GM12878 (cell line): ENCODE data around the gene GARS1. TPM values are rescaled to one million over a fixed set of nuclear protein-coding genes. Genes with fewer than 3 reads are reported as not detected.

ENCODE experiments used
- ATAC-seq: fragments of 200-7000 bp; cut with Tn5 transposase; 3 replicates; pipeline ENCODE4 v1.9.1; 2020; ENCODE audit warnings: mild to moderate bottlenecking, moderate library complexity
- BruUV-seq: library from RNA; stranded (reverse); fragments of 400-500 nt; replicated peaks from 2 replicates; lab custom pipeline; 2021; lab: Mats Ljungman, UMichigan
- CTCF ChIA-PET: fragments of 300-600 bp; sonication (Branson Sonifier 250); formaldehyde crosslinking; extraction: SDS; loops from one replicate; lab custom pipeline; 2021; ENCODE audit warnings: inconsistent platforms; lab: Yijun Ruan, JAX
- POLR2A ChIA-PET: fragments of 350-600 bp; formaldehyde crosslinking; extraction: SDS; loops from one replicate; lab custom pipeline; 2021; ENCODE audit warnings: inconsistent platforms; lab: Charles Lee
- RAD21 ChIA-PET: fragments of 300-600 bp; sonication (Branson Sonifier 250); formaldehyde crosslinking; loops from one replicate; lab custom pipeline; 2023; ENCODE audit warnings: antibody characterized with exemption; ENCODE audit not compliant: unreplicated experiment; lab: Charles Lee
- SMC1A ChIA-PET: fragments of 300-600 bp; sonication (Branson Sonifier 250); formaldehyde crosslinking; loops from one replicate; lab custom pipeline; 2023; ENCODE audit not compliant: unreplicated experiment, uncharacterized antibody; lab: Charles Lee
- DNase-seq: peaks from one replicate; pipeline ENCODE4 v3.0.0-alpha.2; 2011; ENCODE audit warnings: low read depth, low spot score
- FAIRE-seq: peaks from 3 replicates; lab custom pipeline; 2011; peaks lifted over from hg19 to GRCh38; lab: Jason Lieb, UNC
- H2AFZ ChIP-seq: 2 replicates; pipeline ENCODE4 v1.6.0; 2011; ENCODE audit warnings: low read depth, low read length, control low read depth; ENCODE audit not compliant: control insufficient read depth
- H3K27ac ChIP-seq: 2 replicates; pipeline ENCODE4 v1.5.1; 2011; ENCODE audit warnings: control low read depth; ENCODE audit not compliant: control insufficient read depth, insufficient read depth
- H3K27me3 ChIP-seq, 2 experiments: replicated peaks in 1 of 2; 2 replicates each; pipeline versions ENCODE4 v1.6.0 to v1.6.1; 2011; ENCODE audit warnings: low read length in 1 of 2; ENCODE audit not compliant: control insufficient read depth in 2 of 2, insufficient read depth in 2 of 2
- H3K36me3 ChIP-seq, 2 experiments: 2 replicates each; pipeline ENCODE4 v1.5.1; 2011; ENCODE audit warnings: low read length in 1 of 2; ENCODE audit not compliant: control insufficient read depth in 2 of 2, insufficient read depth in 2 of 2
- H3K4me1 ChIP-seq: 2 replicates; pipeline ENCODE4 v1.6.1; 2011; ENCODE audit warnings: mild to moderate bottlenecking, low read length, moderate library complexity, mixed read lengths; ENCODE audit not compliant: control insufficient read depth, insufficient read depth
- H3K4me2 ChIP-seq: 2 replicates; pipeline ENCODE4 v1.6.0; 2011; ENCODE audit warnings: control low read depth; ENCODE audit not compliant: control insufficient read depth, insufficient read depth
- H3K4me3 ChIP-seq: fragments of 200-600 bp; sonication (generic); 2 replicates; pipeline ENCODE4 v1.5.1; 2016
- H3K79me2 ChIP-seq: 2 replicates; pipeline ENCODE4 v1.6.0; 2011; ENCODE audit warnings: low read length; ENCODE audit not compliant: control insufficient read depth, insufficient read depth
- H3K9ac ChIP-seq: 2 replicates; pipeline ENCODE4 v1.8.0; 2011; ENCODE audit warnings: low read length, control low read depth, mixed read lengths; ENCODE audit not compliant: control insufficient read depth, insufficient read depth
- H3K9me3 ChIP-seq: replicated peaks from 3 replicates; pipeline ENCODE4 v1.5.1; 2011; ENCODE audit warnings: mild to moderate bottlenecking, low read length; ENCODE audit not compliant: control insufficient read depth, insufficient read depth
- H4K20me1 ChIP-seq: 2 replicates; pipeline ENCODE4 v1.6.0; 2011; ENCODE audit not compliant: control insufficient read depth, insufficient read depth
- ATF7 ChIP-seq: fragments of 450-650 bp; IDR thresholded peaks from 2 replicates; pipeline ENCODE4 v1.6.1; 2016; ENCODE audit warnings: low read depth, mild to moderate bottlenecking
- CHD1 ChIP-seq: IDR thresholded peaks from 2 replicates; pipeline ENCODE4 v1.6.1; 2012; ENCODE audit warnings: low read depth, low read length, improper control_type of control experiment
- EP300 ChIP-seq, 2 experiments: fragments of 150-350 bp in 1 of 2; IDR thresholded peaks; 2 replicates each; pipeline ENCODE4 v1.6.1; 2011 to 2012; ENCODE audit warnings: low read depth in 2 of 2, low read length in 2 of 2, borderline replicate concordance in 1 of 2, improper control_type of control experiment in 1 of 2, inconsistent platforms in 1 of 2; ENCODE audit not compliant: control insufficient read depth in 1 of 2
- ETV6 ChIP-seq, 2 experiments: fragments of 450-650 bp in 1 of 2; IDR thresholded peaks in 1 of 2; conservative IDR thresholded peaks in 1 of 2; 2 replicates each; pipeline ENCODE4 v1.6.1; 2014; ENCODE audit warnings: antibody characterized with exemption in 1 of 2, borderline replicate concordance in 1 of 2, low read depth in 1 of 2, mild to moderate bottlenecking in 1 of 2, moderate library complexity in 1 of 2
- LARP7 ChIP-seq: fragments of 450-650 bp; IDR thresholded peaks from 2 replicates; pipeline ENCODE4 v1.6.1; 2017; ENCODE audit warnings: mild to moderate bottlenecking
- NR2C1 ChIP-seq: fragments of 450-650 bp; IDR thresholded peaks from 2 replicates; pipeline ENCODE4 v1.6.1; 2017; ENCODE audit warnings: antibody characterized with exemption, mild to moderate bottlenecking, moderate library complexity
- NR2C2 ChIP-seq: IDR thresholded peaks from 2 replicates; pipeline ENCODE4 v1.6.1; 2011; ENCODE audit warnings: borderline replicate concordance, low read depth; ENCODE audit not compliant: control insufficient read depth, insufficient read length
- RAD21 ChIP-seq: IDR thresholded peaks from 2 replicates; pipeline ENCODE4 v1.6.1; 2011; ENCODE audit warnings: mild to moderate bottlenecking, low read depth, low read length, moderate library complexity; ENCODE audit not compliant: insufficient read depth
- SUPT20H ChIP-seq: IDR thresholded peaks from 2 replicates; pipeline ENCODE4 v1.6.1; 2011; ENCODE audit warnings: low read depth, mild to moderate bottlenecking, low read length, moderate library complexity, borderline replicate concordance; ENCODE audit not compliant: control insufficient read depth
- ZNF217 ChIP-seq: fragments of 450-650 bp; IDR thresholded peaks from 2 replicates; pipeline ENCODE4 v1.6.1; 2017; ENCODE audit warnings: antibody characterized with exemption, mild to moderate bottlenecking
- WGBS: methylation state at CpG from one replicate; pipeline ENCODE4 v1.1.6; 2016; ENCODE audit warnings: low lambda C conversion rate; ENCODE audit not compliant: insufficient replicate concordance, insufficient coverage; ENCODE audit errors: missing lambda C conversion rate; 5-methylcytosine and 5-hydroxymethylcytosine counted together
- in situ Hi-C: fragments of 300-500 bp; cut with MboI; formaldehyde crosslinking; loops from 9 replicates; pipeline ENCODE4 v1.14.3; 2018; ENCODE audit warnings: mixed read lengths
- intact Hi-C: fragments of 100-400 bp; cut with micrococcal nuclease; formaldehyde crosslinking; loops from one replicate; pipeline ENCODE4 v1.14.2; 2022; ENCODE audit not compliant: unreplicated experiment
- polyA plus RNA-seq, 11 experiments: library from polyadenylated mRNA; depleted of rRNA in 4 of 11; unstranded in 6 of 11; stranded (reverse) in 5 of 11; fragments of >200 nt; fragmentation: Nextera tagmentation in 4 of 11; fragmentation: Illumina TruSeq in 1 of 11; extraction: Ambion mirVana in 4 of 11; extraction: Trizol in 1 of 11; gene quantifications; 1 replicate in 1 of 11; 2 replicates in 10 of 11; pipeline versions ENCODE4 v1.2.1 to v1.2.3, GENCODE V29; 2011 to 2016; ENCODE audit warnings: inconsistent platforms in 2 of 11, missing spikeins in 2 of 11, low read depth in 1 of 11
- total RNA-seq, 4 experiments: library from RNA; depleted of rRNA in 3 of 4; stranded (reverse); fragments of >200 nt in 3 of 4; fragmentation: Illumina TruSeq in 1 of 4; extraction: Trizol in 1 of 4; gene quantifications; 2 replicates each; pipeline versions ENCODE4 v1.2.1 to v1.2.3, GENCODE V29; 2013 to 2021
- TF ChIP-seq, protein P1 (sequence below): fragments of 450-650 bp; formaldehyde crosslinking; IDR thresholded peaks from 2 replicates; pipeline ENCODE4 v1.5.0; 2022; ENCODE audit warnings: mild to moderate bottlenecking, missing genetic modification characterization
- TF ChIP-seq, protein P2 (sequence below): fragments of 450-650 bp; IDR thresholded peaks from 2 replicates; pipeline ENCODE4 v1.6.1; 2016; ENCODE audit warnings: mild to moderate bottlenecking, moderate library complexity, borderline replicate concordance
- TF ChIP-seq, protein P3 (sequence below): IDR thresholded peaks from 2 replicates; pipeline ENCODE4 v1.6.1; 2012; ENCODE audit warnings: low read depth, low read length, improper control_type of control experiment

The GARS1 gene
- total and polyA plus RNA-seq, 10 of the 15 experiments (the other 5 are each of a cell fraction or from before 2014, with no cell fraction given), result 120 to 361 (median 187) TPM

DNA sequence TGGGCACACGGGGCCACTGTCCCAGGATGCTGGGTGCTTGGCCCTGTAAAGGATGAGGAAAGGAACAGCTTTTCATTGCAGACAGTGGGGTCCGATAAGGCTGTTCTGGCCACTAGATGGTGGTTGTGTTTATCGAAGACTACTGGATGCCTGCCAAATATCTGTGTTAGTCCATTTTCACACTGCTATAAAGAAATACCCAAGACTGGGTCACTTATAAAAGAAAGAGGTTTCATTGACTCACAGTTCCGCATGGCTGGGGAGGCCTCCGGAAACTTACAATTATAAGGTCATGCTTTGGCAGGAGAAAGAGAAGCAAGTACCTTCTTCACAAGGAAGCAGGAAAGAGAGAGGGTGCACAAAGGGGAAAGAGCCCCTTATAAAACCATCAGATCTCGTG lies 32.2 kb upstream of the GARS1 start:
- no peaks in the 10 kb centered on the region for H3K27me3 ChIP-seq
- no peak overlapping the region for H3K4me3 ChIP-seq
- no TSS peak for BruUV-seq
- in situ Hi-C loops (loop anchor here (5.0 kb wide), 1 partner anchor 400 kb away; no protein-coding TSS in a partner anchor), intact Hi-C loops (loop anchor here (5.0 to 10.0 kb wide), 2 partner anchors 150 to 498 kb away; no protein-coding TSS in a partner anchor)
- CTCF ChIA-PET, result interaction anchor here (1.6 to 7.7 kb wide), 7 partner anchors 12 to 286 kb away, joined by 5 to 119 read pairs (median 26); no protein-coding TSS in a partner anchor
- no peaks in the 10 kb centered on the region for H3K9me3 ChIP-seq
- H3K4me2 ChIP-seq, result no peak overlapping the region
- SMC1A ChIA-PET, result interaction anchor here (1.4 to 5.6 kb wide), 7 partner anchors 11 to 399 kb away, joined by 3 to 96 read pairs (median 15); no protein-coding TSS in a partner anchor
- H2AFZ ChIP-seq, result no peak overlapping the region
- no peak for ATAC-seq
- POLR2A ChIA-PET, result no interaction called here
- H4K20me1 ChIP-seq, result no peaks in the 10 kb centered on the region
- WGBS, result 84% methylated on average over 6 of the region's 6 CpGs
- no peak for FAIRE-seq
- RAD21 ChIA-PET, result interaction anchor here (1.1 to 5.0 kb wide), 5 partner anchors 12 to 399 kb away, joined by 3 to 78 read pairs (median 33); no protein-coding TSS in a partner anchor
- no peaks in the 10 kb centered on the region for H3K79me2 ChIP-seq
- H3K4me1 ChIP-seq, result no peaks in the 10 kb centered on the region
- TF ChIP-seq CHD1 (no peak), NR2C1 (no peak), ETV6 (conservative IDR thresholded peaks at IDR 0.05 in 1 of 2, IDR thresholded peaks at IDR 0.05 in 1 of 2; ENCODE audit: borderline replicate concordance in 1 of 2, low read depth in 1 of 2) (no peak), ATF7 (no peak), RAD21 (no peak), ZNF217 (no peak), SUPT20H (no peak), NR2C2 (no peak), EP300 (IDR thresholded peaks at IDR 0.05; ENCODE audit: borderline replicate concordance in 1 of 2, control insufficient read depth in 1 of 2, low read depth in 2 of 2, low read length in 2 of 2) (no peak), LARP7 (no peak)
- TF ChIP-seq, protein P1, sequence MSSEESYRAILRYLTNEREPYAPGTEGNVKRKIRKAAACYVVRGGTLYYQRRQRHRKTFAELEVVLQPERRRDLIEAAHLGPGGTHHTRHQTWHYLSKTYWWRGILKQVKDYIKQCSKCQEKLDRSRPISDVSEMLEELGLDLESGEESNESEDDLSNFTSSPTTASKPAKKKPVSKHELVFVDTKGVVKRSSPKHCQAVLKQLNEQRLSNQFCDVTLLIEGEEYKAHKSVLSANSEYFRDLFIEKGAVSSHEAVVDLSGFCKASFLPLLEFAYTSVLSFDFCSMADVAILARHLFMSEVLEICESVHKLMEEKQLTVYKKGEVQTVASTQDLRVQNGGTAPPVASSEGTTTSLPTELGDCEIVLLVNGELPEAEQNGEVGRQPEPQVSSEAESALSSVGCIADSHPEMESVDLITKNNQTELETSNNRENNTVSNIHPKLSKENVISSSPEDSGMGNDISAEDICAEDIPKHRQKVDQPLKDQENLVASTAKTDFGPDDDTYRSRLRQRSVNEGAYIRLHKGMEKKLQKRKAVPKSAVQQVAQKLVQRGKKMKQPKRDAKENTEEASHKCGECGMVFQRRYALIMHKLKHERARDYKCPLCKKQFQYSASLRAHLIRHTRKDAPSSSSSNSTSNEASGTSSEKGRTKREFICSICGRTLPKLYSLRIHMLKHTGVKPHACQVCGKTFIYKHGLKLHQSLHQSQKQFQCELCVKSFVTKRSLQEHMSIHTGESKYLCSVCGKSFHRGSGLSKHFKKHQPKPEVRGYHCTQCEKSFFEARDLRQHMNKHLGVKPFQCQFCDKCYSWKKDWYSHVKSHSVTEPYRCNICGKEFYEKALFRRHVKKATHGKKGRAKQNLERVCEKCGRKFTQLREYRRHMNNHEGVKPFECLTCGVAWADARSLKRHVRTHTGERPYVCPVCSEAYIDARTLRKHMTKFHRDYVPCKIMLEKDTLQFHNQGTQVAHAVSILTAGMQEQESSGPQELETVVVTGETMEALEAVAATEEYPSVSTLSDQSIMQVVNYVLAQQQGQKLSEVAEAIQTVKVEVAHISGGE (CRISPR knock-in tag), result no peak
- TF ChIP-seq, protein P2, sequence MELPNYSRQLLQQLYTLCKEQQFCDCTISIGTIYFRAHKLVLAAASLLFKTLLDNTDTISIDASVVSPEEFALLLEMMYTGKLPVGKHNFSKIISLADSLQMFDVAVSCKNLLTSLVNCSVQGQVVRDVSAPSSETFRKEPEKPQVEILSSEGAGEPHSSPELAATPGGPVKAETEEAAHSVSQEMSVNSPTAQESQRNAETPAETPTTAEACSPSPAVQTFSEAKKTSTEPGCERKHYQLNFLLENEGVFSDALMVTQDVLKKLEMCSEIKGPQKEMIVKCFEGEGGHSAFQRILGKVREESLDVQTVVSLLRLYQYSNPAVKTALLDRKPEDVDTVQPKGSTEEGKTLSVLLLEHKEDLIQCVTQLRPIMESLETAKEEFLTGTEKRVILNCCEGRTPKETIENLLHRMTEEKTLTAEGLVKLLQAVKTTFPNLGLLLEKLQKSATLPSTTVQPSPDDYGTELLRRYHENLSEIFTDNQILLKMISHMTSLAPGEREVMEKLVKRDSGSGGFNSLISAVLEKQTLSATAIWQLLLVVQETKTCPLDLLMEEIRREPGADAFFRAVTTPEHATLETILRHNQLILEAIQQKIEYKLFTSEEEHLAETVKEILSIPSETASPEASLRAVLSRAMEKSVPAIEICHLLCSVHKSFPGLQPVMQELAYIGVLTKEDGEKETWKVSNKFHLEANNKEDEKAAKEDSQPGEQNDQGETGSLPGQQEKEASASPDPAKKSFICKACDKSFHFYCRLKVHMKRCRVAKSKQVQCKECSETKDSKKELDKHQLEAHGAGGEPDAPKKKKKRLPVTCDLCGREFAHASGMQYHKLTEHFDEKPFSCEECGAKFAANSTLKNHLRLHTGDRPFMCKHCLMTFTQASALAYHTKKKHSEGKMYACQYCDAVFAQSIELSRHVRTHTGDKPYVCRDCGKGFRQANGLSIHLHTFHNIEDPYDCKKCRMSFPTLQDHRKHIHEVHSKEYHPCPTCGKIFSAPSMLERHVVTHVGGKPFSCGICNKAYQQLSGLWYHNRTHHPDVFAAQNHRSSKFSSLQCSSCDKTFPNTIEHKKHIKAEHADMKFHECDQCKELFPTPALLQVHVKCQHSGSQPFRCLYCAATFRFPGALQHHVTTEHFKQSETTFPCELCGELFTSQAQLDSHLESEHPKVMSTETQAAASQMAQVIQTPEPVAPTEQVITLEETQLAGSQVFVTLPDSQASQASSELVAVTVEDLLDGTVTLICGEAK, result no peak
- TF ChIP-seq, protein P3, sequence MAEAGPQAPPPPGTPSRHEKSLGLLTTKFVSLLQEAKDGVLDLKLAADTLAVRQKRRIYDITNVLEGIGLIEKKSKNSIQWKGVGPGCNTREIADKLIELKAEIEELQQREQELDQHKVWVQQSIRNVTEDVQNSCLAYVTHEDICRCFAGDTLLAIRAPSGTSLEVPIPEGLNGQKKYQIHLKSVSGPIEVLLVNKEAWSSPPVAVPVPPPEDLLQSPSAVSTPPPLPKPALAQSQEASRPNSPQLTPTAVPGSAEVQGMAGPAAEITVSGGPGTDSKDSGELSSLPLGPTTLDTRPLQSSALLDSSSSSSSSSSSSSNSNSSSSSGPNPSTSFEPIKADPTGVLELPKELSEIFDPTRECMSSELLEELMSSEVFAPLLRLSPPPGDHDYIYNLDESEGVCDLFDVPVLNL, result no peak
- DNase-seq, result no peak
- no peak overlapping the region for H3K27ac ChIP-seq
- no peak overlapping the region for H3K9ac ChIP-seq
- H3K36me3 ChIP-seq, result peaks cover 0 to 12% of the 10 kb centered on the region in 2 experiments
